GM12865 (cell line): ENCODE data around the gene RAVER1.

Experiments used
- DNase-seq: peaks from one replicate; pipeline ENCODE4 v3.0.0; 2010; ENCODE audit warnings: low read depth
- H3K4me3 ChIP-seq: 2 replicates; pipeline ENCODE4 v1.5.1; 2011; ENCODE audit warnings: mild to moderate bottlenecking, low read depth, low read length, control low read depth
- TF ChIP-seq, protein P1 (sequence below): IDR thresholded peaks from 2 replicates; pipeline ENCODE4 v1.5.1; 2011; ENCODE audit warnings: low read length, control low read depth, low read depth, inconsistent platforms; ENCODE audit not compliant: insufficient read depth; ENCODE audit errors: missing control alignments

The RAVER1 gene

DNA sequence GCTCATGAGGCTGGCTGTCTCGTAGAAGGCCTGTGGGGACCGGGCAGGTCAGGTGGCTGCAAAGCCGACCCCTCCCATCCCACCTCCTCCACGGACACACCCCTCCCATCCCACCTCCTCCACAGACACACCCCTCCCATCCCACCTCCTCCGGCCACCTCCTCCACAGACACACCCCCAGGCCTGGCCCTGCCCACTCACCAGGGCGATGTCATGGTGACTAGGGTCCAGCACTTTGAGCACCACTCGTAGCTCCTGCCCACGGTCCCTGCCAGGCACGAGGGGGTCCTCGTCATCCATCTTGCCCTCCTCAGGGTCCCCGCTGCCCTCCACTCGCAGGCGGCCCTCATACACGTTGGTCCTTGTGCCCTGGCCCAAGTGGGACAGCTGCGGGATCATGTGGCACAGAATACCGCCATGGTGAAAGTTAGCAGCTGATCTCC lies 28.3 kb upstream of the RAVER1 start:
- no peak overlapping the region for H3K4me3 ChIP-seq
- DNase-seq = no peak
- TF ChIP-seq, protein P1, sequence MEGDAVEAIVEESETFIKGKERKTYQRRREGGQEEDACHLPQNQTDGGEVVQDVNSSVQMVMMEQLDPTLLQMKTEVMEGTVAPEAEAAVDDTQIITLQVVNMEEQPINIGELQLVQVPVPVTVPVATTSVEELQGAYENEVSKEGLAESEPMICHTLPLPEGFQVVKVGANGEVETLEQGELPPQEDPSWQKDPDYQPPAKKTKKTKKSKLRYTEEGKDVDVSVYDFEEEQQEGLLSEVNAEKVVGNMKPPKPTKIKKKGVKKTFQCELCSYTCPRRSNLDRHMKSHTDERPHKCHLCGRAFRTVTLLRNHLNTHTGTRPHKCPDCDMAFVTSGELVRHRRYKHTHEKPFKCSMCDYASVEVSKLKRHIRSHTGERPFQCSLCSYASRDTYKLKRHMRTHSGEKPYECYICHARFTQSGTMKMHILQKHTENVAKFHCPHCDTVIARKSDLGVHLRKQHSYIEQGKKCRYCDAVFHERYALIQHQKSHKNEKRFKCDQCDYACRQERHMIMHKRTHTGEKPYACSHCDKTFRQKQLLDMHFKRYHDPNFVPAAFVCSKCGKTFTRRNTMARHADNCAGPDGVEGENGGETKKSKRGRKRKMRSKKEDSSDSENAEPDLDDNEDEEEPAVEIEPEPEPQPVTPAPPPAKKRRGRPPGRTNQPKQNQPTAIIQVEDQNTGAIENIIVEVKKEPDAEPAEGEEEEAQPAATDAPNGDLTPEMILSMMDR = no peak

DNA sequence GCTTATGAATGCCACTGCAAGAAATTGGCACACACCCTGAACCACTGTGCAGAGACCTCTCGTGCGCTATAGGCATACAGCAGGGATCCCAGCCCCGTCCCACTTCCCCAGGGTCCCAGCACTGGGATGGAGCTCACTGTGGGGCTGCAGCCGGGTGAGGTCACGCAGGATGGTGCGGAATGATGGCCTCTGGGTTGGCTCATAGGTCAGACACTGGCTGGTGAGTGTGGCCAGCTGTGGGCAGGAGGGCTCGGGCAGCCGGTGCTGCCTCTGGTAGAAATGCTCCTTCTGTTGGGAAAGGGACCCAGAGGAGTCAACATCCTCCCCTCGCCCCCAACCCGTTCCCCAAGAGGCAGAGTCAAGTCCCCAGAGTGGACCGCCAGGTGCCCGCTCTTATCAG lies 23.1 kb upstream of the RAVER1 start:
- TF ChIP-seq, protein P1 = no peak
- H3K4me3 ChIP-seq = no peak overlapping the region
- no peak for DNase-seq

GRCh38 chr19:10353793-10354391 lies 20.6 kb upstream of the RAVER1 start:
- peak; percentile 36 for DNase-seq
- no peak overlapping the region for H3K4me3 ChIP-seq
- TF ChIP-seq, protein P1 = no peak

- DNase-seq = no peak
- no peak overlapping the region for H3K4me3 ChIP-seq
- TF ChIP-seq, protein P1 = no peak
These were observed 19.7 kb upstream of the RAVER1 start for GRCh38 chr19:10352764-10353671.

GRCh38 chr19:10346509-10346908 lies 13.2 kb upstream of the RAVER1 start:
- TF ChIP-seq, protein P1 = no peak
- no peak overlapping the region for H3K4me3 ChIP-seq
- DNase-seq = no peak

DNA sequence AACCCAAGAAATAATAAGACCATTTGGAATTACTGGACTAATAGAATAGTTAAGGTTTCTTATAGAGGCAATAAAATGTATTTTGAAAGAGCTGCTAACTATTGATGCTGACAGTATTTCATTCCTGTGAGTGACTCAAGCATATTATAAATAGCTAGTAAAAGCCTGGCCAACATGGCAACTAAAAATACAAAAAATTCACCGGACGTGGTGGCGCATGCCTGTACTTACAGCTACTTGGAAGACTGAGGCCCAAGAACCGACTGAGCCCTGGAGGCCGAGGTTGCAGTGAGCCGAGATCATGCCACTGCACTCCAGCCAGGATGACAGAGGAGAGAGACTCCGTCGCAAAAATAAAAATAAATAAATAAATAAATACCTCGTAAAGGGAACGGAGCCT lies 11.5 kb upstream of the RAVER1 start:
- no peak for DNase-seq
- TF ChIP-seq, protein P1 = no peak
- H3K4me3 ChIP-seq = no peak overlapping the region
